T-helper 2 cell treated with Interferon-gamma antibody and Interleukin-4, amounts not matched to agents 100 ng/mL and 5 ng/mL, for 36 hours (primary cell): ENCODE data around the gene IPO11. TPM values are rescaled to one million over a fixed set of nuclear protein-coding genes. Genes with fewer than 3 reads are reported as not detected.

Experiments used
- total RNA-seq: library from RNA; stranded (reverse); gene quantifications from 2 replicates; pipeline ENCODE4 v1.2.3, GENCODE V29; 2022

The IPO11 gene
- total RNA-seq, 1 donor from 2014 or later = 33.7 TPM

Other genes with a start within 250 kb of the IPO11 start
- 174 and 177 TPM in 2 replicates for gene KIF2A, start 106.6 kb upstream of the IPO11 start, total RNA-seq
- 21.7 and 22.1 TPM in 2 replicates for gene DIMT1, start 8.9 kb upstream of the IPO11 start, total RNA-seq
- gene LRRC70, start 166.1 kb downstream of the IPO11 start, total RNA-seq = 0.98 and 1.3 TPM in 2 replicates